GM18907 (cell line): Measurements from ENCODE around the gene RPL36AL.

Experiments
- ATAC-seq: cut with Tn5 transposase; IDR thresholded peaks from one replicate; pipeline ENCODE4 v1.9.1; 2021; ENCODE audit warnings: mild to moderate bottlenecking, moderate library complexity; ENCODE audit not compliant: unreplicated experiment

The RPL36AL gene

DNA sequence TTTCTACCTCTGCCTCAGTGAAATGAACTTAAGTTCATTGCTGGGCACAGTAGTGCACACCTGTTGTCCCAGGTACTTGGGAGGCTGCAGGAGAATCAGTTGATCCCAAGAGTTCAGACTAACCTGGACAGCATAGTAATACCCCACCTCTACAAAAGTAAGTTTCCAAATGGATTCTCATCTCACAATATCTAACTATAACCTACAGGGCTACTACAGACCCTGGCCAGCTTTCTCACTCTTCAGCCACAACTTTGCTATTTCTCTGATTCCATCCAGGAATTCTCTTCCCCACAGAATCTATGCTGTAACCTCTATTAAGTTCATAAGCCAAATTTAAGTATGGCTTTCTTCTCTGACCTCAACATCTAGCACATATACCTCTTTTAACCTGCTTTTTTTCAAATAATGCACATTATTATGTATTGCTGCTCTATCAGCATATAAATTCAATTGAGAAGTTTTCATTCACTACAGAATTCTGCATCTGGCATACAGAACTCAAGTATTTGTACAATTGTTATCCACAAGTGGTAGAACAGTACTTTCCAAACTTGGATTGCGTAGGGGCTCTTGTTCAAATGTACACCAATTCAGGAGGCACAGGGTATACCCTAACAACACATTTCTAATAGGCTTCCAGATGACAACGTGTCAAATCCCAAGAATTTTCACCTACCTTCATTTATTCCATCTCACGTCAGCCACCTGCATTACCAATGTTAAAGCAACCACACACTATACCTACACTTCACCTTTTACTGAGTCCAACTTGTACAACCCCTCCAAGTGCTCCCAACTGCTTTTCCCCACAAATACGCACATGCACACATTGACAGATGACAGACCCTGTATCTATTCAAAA is 38.1 kb downstream of the RPL36AL start:
- no peak for ATAC-seq

DNA sequence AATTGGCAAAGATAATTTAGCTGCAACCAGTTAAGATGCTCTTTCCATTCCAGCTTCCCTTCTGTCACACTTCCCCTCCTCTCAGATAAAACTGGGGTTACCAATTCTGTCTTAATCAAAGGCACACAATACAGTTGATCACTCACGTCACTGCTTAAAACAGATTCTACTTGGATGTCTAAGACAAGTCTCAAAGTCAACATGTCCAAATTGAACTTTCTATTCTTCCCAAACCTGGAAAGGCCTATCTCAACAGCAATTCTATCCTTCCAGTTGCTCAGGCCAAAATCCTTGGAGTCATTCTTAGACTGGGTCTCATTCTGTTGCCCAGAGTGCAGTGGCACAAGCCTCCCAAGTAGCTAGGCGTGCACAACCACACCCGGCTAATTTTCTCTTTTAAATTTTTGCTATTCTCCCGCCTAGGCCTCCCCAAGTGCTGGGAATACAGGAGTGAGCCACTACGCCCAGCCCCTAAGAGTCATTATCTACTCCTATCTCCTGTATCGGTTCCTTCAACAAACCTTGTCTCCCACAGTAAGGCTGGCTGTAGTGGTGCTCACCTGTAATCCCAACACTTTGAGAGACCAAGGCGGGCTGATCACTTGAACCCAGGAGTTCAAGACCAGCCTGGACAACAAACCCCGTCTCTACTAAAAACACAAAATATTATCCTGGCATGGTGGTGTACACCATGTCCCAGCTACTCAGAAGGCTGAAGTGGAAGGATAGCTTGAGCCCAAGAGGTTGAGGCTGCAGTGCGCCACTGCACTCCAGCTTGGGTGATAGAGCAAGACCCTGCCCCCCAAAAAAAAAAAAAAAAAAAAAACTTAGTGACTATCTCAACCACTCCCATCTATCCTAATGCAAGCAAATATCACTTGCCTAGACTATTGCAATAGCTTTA is 39.0 kb downstream of the RPL36AL start:
- no peak for ATAC-seq

DNA sequence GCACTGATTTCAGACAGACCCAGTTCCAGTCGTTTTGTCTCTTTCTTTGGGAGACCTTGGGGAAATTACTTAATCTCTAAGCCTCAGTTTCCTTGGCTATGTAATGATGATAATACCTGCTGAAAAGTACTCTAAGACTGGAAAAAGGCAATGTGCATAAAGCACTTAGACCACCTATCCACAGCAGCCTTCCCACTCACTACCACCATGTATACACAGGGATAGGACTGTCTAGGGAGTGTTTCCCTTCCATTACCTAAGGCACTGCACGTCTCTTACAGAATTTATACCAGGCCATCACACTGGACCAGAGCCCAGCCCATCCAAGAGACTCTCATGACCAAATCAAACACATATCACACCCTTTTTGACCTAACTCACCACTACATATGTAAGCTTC is 40.6 kb downstream of the RPL36AL start:
- no peak for ATAC-seq

DNA sequence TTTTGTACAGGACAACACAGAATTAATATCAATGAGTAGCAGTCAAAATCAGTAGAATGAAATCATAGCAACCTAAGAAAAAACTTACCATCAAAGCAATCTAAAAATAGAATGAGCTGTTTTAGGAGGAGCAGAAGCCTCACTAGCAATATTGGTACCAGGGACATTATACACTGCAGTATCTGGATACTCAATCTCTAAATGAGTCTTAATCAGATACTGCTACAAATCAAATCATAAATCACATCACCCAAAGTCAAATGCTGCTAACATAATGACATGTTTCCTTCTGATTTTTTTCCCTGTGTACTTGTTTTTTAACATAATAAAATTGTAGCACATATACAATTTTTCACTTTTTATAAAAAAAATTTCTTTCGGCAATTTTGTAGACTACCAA is 42.3 kb downstream of the RPL36AL start:
- ATAC-seq = no peak

DNA sequence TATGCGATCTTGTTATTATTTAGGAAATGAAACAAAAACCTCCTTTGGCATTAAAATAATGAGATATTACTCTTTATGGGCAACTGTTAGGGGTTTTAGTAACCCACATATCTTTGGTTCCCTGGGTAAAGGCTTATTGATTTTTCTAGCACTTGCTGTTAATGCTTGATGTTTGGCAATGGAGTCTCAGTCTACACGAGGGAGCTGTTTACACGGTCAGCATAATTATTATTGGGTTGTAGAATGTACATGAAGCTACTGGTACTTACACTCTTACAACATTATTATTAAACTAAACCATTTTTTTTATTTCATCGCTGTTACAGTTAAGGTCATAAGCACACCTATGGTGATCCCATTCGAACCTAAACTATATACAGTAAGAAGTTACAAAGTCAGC is 46.4 kb downstream of the RPL36AL start:
- ATAC-seq = no peak

- ATAC-seq = no peak
Measured at GRCh38 chr14:49569281-49569680, 51.1 kb downstream of the RPL36AL start.
